GM12865 (cell line): ENCODE results near the gene WNK3.
"Not testable (repeated sequence)": the region's sequence is repeated elsewhere in the genome, so short reads cannot be mapped to it uniquely, and the experiment has no call there.

Experiments used
- DNase-seq: peaks from one replicate; pipeline ENCODE4 v3.0.0; 2010; ENCODE audit warnings: low read depth
- H3K4me3 ChIP-seq: 2 replicates; pipeline ENCODE4 v1.5.1; 2011; ENCODE audit warnings: mild to moderate bottlenecking, low read depth, low read length, control low read depth
- TF ChIP-seq, protein P1 (sequence below): IDR thresholded peaks from 2 replicates; pipeline ENCODE4 v1.5.1; 2011; ENCODE audit warnings: low read length, control low read depth, low read depth, inconsistent platforms; ENCODE audit not compliant: insufficient read depth; ENCODE audit errors: missing control alignments

WNK3 gene

DNA sequence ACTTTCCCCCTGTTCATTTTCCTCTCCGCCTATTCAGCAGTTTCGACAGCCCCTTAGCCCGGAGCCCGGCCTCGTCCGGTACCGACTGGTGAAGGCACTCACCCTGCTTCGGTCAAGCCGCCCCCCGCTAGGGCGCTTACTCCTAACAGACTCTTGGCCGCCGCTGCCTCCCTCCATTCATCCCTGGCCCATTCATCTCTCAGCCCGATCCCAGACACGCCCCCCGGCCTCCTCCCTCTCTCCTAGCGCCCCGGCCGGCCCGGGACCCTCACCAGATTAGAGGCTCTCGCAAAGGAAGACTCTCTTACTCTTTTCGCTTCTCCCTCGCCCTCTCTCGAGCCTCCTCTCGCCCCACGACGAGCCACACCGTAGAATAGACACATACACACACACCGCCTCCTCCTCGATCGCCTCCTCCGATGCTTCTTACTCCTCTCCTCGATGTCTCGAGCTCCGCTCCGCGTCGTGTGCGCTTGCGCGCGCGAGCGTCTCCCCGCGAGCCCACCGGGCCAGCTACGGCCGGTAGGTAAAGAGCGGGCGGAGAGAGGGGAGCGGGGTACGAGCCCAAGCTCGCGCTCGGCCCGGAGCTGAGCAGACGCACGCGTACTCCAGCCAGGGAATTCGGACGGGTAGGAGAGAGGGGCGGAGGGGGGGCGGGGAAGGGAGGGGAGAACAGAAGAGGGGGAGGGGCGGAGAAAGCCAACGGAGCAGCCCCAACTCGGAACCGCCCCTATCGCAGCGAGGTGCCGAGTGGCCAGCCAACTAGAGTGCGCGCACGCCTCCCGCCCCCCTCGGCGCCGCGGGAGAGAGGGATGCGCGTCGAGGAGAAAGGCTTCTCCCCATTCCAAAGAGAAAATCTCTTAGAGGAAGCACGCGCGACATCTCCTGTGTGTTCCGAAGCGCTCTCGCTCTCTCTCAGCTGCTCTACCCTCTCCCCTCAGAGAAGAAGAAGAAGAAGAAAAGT is at the start of gene WNK3:
Gene WNK3 (minus strand): TSS at position 633 of the 964 bp plus-strand sequence.
- DNase-seq, result no peak
- H3K4me3 ChIP-seq, result no peak within 1 kb of the TSS
- TF ChIP-seq, protein P1, sequence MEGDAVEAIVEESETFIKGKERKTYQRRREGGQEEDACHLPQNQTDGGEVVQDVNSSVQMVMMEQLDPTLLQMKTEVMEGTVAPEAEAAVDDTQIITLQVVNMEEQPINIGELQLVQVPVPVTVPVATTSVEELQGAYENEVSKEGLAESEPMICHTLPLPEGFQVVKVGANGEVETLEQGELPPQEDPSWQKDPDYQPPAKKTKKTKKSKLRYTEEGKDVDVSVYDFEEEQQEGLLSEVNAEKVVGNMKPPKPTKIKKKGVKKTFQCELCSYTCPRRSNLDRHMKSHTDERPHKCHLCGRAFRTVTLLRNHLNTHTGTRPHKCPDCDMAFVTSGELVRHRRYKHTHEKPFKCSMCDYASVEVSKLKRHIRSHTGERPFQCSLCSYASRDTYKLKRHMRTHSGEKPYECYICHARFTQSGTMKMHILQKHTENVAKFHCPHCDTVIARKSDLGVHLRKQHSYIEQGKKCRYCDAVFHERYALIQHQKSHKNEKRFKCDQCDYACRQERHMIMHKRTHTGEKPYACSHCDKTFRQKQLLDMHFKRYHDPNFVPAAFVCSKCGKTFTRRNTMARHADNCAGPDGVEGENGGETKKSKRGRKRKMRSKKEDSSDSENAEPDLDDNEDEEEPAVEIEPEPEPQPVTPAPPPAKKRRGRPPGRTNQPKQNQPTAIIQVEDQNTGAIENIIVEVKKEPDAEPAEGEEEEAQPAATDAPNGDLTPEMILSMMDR, result no peak

DNA sequence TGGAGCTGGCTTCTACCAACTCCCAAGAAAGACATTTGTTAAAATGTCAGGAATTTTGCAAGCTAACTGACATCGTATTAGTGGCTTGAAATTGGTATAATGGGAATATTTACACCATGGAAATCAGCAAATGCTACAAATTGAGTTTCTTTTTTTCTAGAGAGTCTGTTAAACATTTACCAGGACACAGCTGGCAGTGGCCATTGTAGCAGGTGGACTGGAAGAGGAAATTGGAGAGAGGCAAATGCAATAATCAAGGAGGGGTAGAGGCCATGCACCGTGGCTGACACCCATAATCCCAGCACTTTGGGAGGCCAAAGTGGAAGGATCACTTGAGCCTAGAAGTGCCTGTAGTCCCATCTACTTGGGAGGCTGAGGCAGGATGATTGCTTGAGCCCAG is 49.4 kb upstream of the WNK3 start:
- DNase-seq, result no peak
- no peak overlapping the region for H3K4me3 ChIP-seq
- TF ChIP-seq, protein P1, result no peak

DNA sequence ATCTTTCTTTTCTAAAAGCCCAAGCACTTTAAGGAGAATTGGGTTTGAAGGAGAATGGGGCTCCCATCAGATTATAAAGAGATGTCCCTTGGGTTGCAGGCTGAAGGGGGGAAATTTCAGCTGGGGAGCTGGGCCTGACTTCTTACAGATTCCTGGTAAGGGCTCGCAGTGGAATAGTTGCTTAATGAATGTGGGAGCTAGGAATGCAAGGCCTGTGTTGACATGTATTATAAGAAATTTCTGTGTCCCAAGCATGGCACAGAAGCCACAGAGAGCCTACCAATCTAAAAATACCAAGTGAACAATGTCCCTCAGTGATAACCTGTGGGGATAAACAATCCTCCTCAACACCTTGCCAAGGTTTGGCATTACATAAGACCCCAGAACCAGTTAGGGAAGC is 39.3 kb upstream of the WNK3 start:
- DNase-seq, result no peak
- TF ChIP-seq, protein P1, result no peak
- H3K4me3 ChIP-seq, result no peak overlapping the region

DNA sequence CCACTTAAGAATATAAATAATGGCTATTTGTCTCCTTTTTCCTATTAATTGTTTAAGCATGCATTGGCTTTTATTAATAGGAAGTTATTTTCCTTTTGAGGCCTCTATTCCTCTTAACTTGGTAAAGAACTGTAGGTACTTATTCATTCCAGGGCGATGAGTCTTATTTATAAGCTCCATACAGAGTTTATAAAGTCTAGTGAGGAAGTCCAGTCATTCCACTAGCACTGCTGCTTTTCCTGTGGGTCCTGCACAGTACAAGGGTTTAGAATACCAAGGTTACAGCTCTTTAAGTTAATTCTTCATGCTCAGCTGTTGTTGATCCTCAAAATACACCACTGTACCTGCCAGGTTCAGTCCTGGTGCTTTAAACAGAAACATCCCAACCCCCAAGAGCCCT is 28.5 kb upstream of the WNK3 start:
- no peak for DNase-seq
- H3K4me3 ChIP-seq, result no peak overlapping the region
- TF ChIP-seq, protein P1, result no peak

DNA sequence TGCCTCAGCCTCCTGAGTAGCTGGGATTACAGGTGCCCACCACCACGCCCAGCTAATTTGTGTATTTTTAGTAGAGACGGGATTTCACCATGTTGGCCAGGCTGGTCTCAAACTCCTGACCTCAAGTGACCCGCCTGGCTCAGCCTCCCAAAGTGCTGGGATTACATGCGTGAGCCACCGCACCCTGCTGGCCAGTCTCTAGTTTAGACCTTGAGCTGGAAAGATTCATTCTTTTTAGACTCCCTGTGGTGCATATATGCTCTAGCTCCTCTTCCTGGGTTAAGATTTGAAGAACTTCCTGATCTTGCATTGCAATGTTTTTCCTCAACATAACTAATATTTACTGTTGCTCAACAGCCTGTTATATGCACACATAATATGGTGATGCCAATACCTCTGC is 26.8 kb upstream of the WNK3 start:
- H3K4me3 ChIP-seq, DNase-seq: not testable (repeated sequence)

DNA sequence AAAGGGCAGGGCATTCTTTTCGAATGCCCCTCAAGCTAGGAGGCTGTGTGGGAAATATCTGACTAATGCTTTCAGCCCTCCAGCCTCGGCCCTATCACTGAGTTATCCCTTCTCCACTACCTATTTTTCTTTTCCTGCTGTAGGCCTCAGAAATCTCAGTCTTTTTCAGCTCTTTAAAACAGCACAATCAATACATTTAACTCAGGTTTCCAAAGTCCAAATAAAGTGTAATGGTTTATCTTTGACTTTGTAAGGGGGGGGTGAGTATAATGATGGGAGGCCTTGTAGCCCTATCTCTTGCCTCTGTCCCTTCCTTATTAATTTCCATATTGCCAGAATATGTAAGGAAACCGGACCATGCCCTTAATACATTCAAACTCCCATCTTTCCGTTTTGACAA is 1.6 kb upstream of the WNK3 start:
- TF ChIP-seq, protein P1, result no peak
- DNase-seq, result no peak
- H3K4me3 ChIP-seq, result no peak overlapping the region

DNA sequence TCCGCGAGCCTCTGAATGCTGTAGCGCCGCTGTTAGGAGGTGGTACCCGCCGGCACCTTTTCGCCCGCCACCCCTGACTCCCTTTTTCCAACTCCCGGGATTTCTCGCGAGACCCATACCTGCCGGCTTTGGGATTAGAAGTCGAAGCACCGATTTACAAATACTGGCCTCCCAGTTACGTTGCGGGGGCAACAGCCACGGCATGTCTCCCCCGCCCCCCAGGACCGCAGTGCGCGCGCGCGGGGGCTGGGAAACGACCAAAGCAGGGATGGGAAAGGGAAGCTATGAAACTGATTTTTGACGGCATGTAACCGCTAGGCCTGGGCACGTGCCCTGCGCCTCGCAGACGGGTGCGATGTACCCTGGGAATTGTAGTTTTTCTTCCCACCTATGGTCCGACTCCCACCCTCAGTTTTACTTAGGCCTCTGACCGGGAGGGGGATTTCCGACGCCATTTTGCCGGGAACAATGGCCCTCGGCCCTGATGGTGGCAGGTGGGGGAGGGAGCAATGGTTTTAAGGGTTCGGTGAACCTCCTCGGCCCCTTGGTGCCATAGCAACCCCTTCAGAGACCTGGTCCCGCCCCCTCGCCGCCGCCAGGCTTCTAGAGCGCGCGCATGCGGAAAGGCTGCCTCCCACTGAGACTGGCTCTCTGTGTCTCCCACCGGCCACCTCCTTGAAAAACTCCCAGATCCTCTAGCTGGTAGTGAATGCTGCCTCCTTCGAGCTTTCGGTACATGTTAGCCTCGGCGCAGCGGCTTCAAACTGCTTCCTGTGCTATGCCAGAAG is 772 bp upstream of the WNK3 start:
- DNase-seq, result no peak

More for the DNA sequence above, 772 bp upstream of the WNK3 start:
- no peak overlapping the region for H3K4me3 ChIP-seq
- TF ChIP-seq, protein P1, result no peak
